Measurements from ENCODE around the gene CENATAC.
"Not testable (repeated sequence)": the region's sequence is repeated elsewhere in the genome, so short reads cannot be mapped to it uniquely, and the experiment has no call there.

The CENATAC gene

DNA sequence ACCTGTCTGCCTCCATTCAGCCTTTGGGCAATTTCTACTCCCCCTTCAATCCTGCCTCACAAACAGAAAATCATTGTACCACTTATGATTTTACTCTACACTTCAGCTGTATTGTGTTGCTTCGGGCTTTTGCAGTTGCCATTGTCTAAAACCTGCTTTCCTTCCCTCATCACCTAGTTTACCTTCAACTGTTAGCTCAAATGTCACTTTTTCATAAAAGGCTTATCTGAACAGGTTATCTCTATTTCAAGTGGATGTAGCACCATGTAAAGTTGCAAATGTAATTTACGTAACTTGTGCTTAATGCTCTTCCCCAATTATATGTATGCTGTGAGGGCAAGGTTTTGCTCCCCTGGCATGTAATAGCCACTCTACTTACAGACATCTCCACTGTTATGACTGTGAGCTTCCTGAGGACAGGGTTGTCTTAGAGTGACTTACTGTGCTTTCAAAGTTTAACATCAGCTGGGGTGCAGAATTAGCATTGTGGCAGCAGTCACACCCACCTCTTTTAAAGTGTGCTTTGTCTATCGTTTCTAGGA is 14.8 kb downstream of the CENATAC start:
- ChIA-PET POLR2A (interaction anchor here (0.6 kb wide), 1 partner anchor 134 kb away, joined by 3 read pairs; no protein-coding TSS in a partner anchor), CTCF (interaction anchor here (1.7 kb wide), 1 partner anchor 12 kb away, joined by 3 read pairs; no protein-coding TSS in a partner anchor)
- no peak for DNase-seq (ENCODE audit: extremely low spot score)
- TF ChIP-seq, protein P1, sequence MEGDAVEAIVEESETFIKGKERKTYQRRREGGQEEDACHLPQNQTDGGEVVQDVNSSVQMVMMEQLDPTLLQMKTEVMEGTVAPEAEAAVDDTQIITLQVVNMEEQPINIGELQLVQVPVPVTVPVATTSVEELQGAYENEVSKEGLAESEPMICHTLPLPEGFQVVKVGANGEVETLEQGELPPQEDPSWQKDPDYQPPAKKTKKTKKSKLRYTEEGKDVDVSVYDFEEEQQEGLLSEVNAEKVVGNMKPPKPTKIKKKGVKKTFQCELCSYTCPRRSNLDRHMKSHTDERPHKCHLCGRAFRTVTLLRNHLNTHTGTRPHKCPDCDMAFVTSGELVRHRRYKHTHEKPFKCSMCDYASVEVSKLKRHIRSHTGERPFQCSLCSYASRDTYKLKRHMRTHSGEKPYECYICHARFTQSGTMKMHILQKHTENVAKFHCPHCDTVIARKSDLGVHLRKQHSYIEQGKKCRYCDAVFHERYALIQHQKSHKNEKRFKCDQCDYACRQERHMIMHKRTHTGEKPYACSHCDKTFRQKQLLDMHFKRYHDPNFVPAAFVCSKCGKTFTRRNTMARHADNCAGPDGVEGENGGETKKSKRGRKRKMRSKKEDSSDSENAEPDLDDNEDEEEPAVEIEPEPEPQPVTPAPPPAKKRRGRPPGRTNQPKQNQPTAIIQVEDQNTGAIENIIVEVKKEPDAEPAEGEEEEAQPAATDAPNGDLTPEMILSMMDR (IDR thresholded peaks at IDR 0.05; ENCODE audit: control extremely low read depth, extremely low read depth, low read depth, missing control alignments): no peak

GRCh38 chr11:119014209-119014924 is 16.4 kb downstream of the CENATAC start:
- TF ChIP-seq, protein P1 (IDR thresholded peaks at IDR 0.05; ENCODE audit: control extremely low read depth, extremely low read depth, low read depth, missing control alignments): no peak
- POLR2A ChIA-PET: interaction anchor here (0.6 to 1.2 kb wide), 2 partner anchors 10 to 30 kb away, joined by 4 read pairs; no protein-coding TSS in a partner anchor
- CTCF ChIA-PET: interaction anchor here (1.2 to 2.0 kb wide), 3 partner anchors 14 to 309 kb away, joined by 3 to 4 read pairs (median 3); no protein-coding TSS in a partner anchor
- no peak for DNase-seq (ENCODE audit: extremely low spot score)

DNA sequence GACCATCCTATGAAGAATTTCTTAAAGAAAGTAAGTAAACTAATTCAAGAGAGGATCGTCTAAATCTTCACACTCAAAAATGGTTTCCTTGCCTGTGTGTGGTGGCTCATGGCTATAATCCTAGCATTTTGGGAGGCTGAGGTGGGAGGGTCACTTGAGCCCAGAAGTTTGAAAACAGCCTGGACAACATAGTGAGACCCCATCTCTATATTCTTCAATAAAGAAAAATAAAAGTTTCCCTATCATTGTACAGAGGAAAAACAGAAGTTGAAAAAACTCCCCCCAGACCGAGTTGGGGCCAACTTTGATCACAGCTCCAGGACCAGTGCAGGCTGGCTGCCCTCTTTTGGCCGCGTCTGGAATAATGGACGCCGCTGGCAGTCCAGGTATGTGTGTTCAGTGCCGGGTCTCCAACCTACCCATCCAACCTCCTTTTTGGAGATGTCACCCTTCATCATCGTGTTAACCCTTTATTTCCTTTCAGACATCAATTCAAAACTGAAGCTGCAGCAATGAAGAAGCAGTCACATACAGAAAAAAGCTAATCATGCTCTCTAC is 17.2 kb downstream of the CENATAC start:
- POLR2A ChIA-PET: interaction anchor here (0.6 to 1.2 kb wide), 2 partner anchors 10 to 11 kb away, joined by 4 to 9 read pairs; no protein-coding TSS in a partner anchor
- CTCF ChIA-PET: interaction anchor here (1.2 to 2.0 kb wide), 3 partner anchors 85 to 308 kb away, joined by 3 to 4 read pairs (median 3); no protein-coding TSS in a partner anchor
- DNase-seq (ENCODE audit: extremely low spot score): no peak
- TF ChIP-seq, protein P1 (IDR thresholded peaks at IDR 0.05; ENCODE audit: control extremely low read depth, extremely low read depth, low read depth, missing control alignments): peak; percentile 10

GRCh38 chr11:119016216-119017009 is 18.5 kb downstream of the CENATAC start:
- no peak for DNase-seq (ENCODE audit: extremely low spot score)
- TF ChIP-seq, protein P1 (IDR thresholded peaks at IDR 0.05; ENCODE audit: control extremely low read depth, extremely low read depth, low read depth, missing control alignments): no peak
- CTCF ChIA-PET: interaction anchor here (0.8 to 2.0 kb wide), 4 partner anchors 9 to 307 kb away, joined by 3 to 5 read pairs (median 4); no protein-coding TSS in a partner anchor
- POLR2A ChIA-PET: interaction anchor here (0.7 kb wide), 1 partner anchor 111 kb away, joined by 7 read pairs; no protein-coding TSS in a partner anchor

GRCh38 chr11:119017377-119017776 is 19.4 kb downstream of the CENATAC start:
- POLR2A ChIA-PET; DNase-seq (ENCODE audit: extremely low spot score): not testable (repeated sequence)
- CTCF ChIA-PET: interaction anchor here (1.0 kb wide), 1 partner anchor 17 kb away, joined by 3 read pairs; no protein-coding TSS in a partner anchor

DNA sequence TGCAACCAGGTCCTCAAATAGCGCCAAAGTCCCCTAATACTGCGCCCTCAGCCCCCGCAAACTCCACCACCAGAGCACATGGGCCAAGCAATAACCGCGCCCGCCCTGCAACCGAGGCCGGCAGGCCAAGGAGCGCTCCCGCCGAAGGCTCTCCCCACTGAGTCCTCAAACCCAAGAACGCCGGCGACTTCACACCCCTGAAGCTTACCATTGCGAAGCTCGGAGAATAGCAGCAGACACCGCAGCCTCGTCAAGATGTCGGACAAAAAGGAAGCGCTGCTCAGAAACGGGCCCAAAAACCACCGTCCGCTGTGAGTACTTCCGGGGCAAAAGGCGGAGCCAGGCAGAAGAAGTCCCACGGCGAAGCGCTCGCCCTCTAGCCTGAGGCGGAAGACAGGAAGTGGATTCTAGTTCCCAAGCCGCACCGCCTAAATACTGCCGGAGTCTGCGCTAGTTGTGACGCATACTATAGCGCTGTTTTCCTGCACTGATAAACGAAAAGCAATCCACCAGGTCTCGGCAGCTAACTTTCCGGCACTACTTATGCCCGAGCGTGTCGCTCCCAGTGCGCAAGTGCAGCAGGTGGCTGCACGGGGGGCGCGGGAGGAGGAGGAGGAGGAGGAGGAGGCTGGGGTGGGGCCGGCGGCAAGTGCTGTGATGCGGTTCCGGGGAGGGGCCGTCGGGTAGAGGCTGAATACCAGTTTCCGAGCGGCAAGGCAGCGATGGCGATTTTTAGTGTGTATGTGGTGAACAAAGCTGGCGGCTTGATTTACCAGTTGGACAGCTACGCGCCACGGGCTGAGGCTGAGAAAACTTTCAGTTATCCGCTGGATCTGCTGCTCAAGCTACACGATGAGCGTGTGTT is 20.4 kb downstream of the CENATAC start, which contains the start of the genes RPS25 and TRAPPC4:
Gene RPS25 (minus strand): TSS at position 270 of the 865 bp plus-strand sequence. CDS start 59 bp downstream, at position 211.
Gene TRAPPC4 (plus strand): TSS at position 693 of the 865 bp plus-strand sequence. CDS start 30 bp downstream, at position 723.
- ChIA-PET CTCF (interaction anchor here (1.0 to 2.1 kb wide), 4 partner anchors 10 to 20 kb away, joined by 3 to 6 read pairs (median 4); partner anchors contain the start of gene CENATAC), POLR2A (interaction anchor here (0.7 to 1.7 kb wide), 6 partner anchors 12 to 76 kb away, joined by 3 to 6 read pairs (median 4); no protein-coding TSS in a partner anchor)
- DNase-seq (ENCODE audit: extremely low spot score): peak; percentile 95
- TF ChIP-seq, protein P1 (IDR thresholded peaks at IDR 0.05; ENCODE audit: control extremely low read depth, extremely low read depth, low read depth, missing control alignments): no peak
